Stimulated activated CD8-positive, alpha-beta memory T cell treated with anti-CD3 and anti-CD28 coated beads, Interleukin-15, amount 100 ng/mL, for 24 hours (primary cell): Measurements from ENCODE around the gene MAGEA8.
"Not testable (repeated sequence)": the region's sequence is repeated elsewhere in the genome, so short reads cannot be mapped to it uniquely, and the experiment has no call there.

Experiments
- DNase-seq: peaks from one replicate; pipeline ENCODE4 v3.0.0-alpha.2; 2020; ENCODE audit warnings: low read depth

MAGEA8 gene

DNA sequence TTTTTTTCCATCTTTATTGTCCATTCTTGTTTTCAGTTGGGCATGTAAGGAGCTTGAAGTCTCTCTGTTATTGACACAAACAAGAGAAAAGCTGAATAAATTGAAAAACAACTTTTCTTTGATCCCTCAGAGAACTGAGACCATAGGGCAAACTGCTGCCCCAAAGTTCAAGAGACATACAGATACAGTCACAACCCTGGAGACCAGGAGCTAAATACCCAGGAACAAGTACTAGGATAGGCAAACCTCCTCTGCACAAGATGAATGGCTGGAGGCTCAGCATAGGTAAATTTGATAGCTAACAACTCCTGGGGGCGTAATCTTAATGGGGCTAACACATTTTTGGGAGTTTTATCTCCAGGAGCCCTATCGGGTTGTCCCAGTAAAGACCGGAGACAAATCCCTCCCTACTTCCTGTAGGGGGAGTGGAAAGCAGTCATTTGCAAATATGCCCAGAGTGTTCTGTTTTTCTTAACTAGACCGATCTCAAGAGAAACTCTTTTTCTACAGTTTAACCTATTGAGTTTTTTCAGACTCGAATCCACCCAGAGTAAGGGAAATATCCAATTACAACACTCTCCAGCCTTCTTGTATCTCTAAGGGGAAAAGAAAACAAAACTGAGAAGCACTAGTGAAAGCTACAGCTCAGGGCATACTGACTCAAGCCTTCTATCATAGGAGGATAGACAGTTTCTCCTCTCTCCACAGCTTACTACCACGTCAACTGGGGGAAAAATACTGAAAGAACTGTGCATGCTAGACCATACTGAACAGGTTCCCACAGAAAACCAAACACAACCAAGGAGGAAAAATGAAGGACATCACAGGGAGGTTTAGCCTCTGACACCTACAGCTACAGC lies 23.1 kb downstream of the MAGEA8 start:
- DNase-seq = no peak

DNA sequence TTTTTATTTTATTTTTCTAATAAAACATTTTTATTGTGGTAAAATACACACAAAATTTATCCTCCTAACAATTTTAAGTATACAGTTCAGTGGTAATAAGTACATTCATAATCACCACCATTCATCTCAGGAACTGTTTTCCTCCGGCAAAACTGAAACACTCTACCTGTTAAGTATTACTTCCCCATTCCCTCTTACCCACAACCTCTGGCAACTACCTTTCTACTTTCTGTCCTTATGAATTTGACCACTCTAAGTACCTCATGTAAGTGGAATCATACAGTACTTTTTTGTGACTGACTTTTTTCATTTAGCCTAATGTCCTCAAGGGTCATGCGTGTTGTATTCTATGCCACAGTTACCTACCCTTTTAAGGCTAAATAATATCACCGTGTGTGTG lies 27.3 kb downstream of the MAGEA8 start:
- DNase-seq = no peak

DNA sequence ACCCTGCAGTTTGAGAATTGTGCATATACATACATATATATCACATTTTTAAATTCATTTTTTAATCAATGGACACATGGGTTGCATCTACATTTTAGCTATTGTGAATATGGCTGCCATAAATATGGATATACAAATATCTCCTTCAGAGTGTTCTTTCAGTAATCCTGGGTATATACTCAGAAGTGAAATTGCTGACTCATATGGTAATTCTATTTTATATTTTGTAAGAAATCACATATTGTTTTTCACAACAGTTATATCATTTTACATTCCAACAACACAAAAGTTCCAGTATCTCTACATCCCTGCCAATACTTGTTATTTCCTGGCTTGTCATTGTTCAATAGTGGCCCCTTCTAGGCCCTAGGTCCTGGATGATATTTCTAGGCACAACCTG lies 27.7 kb downstream of the MAGEA8 start:
- no peak for DNase-seq

DNA sequence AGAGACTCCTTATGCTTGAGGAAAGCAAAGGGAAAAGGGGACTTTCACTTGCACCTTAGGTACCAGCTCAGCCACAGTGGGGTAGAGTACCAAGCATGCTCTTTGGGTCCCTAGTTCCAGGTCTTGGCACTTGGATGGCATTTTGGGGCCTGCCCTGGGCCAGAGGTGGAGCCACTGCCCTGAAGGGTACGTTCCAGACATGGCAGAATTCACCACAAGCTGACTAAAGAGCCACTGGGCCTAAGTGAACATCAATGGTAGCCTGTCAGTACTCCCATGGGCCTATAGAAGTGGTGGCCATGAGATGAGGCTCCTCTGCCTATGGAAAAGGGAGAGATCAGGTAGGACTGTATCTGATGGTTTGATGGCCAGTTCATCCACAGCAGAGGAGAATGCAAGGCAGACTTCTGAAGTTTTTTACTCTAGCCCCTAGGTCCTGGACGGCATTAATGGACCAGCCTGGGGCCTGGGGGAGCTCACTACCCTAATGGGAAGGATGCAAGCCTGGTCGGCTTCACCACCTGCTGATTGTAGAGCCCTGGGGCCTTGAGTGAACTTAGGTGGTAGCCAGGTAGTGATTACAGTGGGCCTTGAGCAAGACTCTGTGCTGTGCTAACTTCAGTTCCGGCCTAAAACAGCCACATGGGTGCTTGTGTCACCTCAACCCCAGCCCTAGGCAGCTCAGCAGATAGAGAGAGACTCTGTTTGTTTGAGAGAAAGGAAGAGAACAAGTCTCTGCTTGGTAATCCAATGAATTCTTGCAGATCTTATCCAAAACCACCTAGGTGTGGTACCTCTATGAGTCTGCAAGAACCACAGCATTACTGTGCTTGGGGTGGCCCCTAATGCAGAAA lies 28.6 kb downstream of the MAGEA8 start:
- no peak for DNase-seq

DNA sequence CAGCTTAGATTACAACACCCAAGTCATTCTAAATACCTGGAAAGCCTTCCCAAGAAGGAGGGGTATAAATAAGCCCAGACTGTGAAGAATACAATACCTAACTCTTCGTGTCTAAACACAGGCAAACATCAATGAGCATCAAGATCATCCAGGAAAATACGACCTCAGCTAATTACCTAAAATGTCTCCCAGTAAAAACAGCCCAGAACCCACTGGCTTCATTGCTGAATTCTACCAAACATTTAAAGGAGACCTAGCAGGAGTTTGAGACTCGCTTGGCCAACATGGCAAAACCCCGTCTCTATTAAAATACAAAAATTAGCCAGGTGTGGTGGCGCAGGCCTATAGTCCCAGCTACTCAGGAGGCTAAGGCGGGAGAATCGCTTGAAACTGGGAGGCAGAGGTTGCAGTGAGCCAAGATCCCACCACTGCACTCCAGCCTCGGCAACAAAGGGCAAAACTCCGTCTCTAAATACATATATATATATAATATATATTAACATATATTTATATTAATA lies 29.3 kb downstream of the MAGEA8 start:
- no peak for DNase-seq

DNA sequence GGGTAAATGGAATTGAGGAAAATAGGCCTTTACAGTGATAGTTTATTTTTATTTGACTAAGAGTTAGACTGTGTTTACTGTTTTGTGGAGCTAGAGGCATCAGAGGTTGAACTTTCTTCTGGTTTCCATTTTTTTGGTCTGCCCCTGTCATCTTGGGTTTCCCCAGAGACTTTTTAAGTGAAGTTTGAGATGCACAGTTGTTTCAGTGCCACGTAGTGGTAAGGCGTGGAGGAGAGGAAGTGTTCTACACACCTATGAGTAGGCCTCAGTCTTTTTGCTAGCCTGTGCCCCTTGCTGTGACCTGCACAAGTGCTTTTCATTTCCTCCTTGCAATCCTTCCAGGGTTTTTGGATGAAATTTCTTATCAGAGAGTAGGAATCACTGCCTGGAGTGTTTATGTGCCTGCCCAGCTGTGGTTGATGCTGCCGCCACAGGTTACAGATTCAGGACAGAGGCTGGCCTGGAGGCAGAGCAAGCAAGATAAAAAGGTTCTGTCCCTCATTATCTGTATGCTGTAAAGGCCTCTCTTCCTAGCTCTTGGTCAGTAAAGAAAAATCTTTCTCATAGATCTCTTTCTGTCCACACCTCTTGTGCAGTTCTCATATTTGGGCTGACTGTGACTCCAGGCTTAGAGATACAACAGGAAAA lies 35.9 kb downstream of the MAGEA8 start:
- DNase-seq = no peak

DNA sequence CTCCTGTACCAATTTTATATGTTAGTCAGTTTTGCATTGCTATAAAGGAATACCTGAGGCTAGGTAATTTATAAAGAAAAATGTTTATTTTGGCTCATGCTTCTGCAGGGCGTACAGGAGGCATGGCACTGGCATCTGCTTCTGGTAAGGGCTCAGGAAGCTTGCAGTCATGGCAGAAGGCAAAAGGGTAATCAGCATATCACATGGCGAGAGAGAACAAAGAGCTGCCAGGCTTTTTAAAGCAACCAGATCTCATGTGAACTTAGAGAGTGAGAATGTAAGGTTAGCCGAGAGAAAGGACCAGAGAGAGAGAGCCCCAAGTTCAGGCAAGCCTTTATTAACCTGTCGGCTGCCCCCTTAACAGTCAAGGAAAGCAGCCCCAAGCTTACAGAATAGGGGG lies 42.9 kb downstream of the MAGEA8 start:
- not testable (repeated sequence) for DNase-seq

DNA sequence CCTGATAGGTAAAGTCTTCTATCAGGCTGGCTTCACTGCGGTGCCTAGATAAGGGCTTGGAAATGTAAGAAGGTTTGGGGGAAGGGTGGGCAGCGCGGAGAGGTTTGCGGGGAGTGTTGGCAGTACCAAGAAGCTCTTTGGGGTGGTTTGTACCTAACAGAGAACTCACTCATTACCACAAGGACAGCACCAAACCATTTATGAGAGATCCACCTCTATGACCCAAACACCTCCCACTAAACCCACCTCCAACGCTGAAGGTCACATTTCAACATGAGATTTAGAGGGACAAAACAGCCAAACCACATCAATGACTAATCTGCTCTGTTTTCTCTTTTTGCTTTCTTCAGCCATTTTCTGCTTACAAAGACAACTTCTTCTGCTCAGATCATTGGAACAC lies 43.5 kb downstream of the MAGEA8 start:
- not testable (repeated sequence) for DNase-seq

DNA sequence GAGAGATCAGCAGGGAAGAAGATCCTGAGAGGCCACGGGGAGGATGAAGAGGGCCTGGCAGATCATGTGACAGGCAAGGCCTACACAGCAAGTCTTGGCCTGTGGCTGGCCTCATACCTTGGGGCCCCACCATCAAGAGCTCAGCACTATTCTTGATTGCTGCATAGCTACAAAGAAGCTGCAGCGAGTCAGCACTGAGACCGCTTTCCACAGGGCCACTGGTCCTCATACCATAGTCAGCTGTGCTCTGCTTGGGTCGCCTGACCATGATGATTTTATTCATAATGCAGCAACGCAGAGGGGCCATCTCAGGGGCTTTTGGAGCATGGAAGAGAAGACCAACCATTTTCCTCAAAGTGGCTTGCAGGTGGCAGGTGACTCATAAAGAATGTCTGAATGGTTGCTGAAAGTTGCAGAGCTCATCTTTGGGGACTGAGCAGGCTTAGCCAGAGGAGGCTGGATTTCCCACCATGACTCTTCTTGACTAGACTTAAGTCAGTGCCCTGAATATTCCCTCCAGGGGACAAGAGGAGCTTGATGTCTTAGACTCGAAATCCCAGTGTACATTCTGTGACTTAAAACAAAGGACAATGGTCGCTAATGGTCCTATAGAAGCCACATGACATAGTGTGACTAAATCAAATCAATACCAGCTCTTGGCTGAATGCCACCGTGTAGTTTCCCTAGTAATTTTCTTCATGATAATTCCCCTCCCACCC lies 46.4 kb downstream of the MAGEA8 start:
- DNase-seq = not testable (repeated sequence)

DNA sequence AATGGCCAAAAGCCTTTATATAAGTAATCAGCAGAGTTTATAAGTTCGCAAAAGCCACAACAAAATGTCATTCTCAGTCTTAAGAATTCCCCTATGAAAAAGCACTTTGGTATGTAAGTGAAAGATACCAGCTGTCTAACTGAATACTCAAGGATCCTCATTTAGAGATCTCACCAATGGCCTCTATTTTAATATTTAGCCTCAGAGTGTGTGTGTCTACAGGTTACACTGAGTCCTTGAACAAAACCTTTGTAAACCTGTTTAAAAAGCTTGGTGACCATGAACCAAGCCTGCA lies 46.9 kb downstream of the MAGEA8 start:
- DNase-seq = not testable (repeated sequence)

DNA sequence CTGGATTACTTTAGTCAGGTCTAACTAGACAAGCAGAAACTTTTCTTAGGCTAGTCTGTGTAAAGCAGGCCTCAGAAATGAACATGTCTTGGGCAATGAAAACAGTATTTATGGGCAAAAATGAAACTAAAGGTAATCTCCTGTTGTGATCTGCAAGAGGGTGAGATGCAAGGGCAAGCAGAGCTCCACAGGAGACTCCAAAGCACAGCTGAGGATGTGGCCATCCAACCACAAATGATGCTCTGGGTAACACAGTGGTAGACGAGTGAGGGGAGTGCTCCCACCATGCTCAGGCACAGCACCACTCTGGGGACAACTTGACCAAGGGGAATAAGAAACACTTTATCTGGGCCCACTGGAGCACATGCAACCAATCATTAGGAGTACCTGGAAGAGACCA lies 47.7 kb downstream of the MAGEA8 start:
- not testable (repeated sequence) for DNase-seq

DNA sequence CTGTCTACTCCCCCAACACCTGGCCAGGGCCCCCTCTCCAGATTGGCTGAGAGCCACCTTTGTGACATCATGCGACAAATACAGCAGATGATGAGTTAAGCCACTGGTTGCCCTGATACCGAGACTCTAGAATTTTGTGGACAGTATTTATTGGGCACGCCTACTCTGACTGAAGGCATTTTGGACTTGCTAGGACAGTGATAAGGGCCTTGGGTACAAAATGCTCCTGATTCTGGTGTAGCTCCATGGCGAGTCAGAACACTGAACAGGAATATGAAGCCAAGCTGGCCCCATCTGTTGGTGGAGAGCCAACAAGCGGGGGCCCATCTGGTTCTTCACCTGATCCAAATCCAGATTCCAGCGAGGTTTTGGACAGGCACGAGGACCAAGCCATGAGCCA lies 48.4 kb downstream of the MAGEA8 start, which contains the start of gene HSFX4:
Gene HSFX4, plus strand, starts transcription at position 174 of the 400 bp plus-strand sequence. Its CDS starts 72 bp downstream, at position 246.
- DNase-seq = not testable (repeated sequence)

DNA sequence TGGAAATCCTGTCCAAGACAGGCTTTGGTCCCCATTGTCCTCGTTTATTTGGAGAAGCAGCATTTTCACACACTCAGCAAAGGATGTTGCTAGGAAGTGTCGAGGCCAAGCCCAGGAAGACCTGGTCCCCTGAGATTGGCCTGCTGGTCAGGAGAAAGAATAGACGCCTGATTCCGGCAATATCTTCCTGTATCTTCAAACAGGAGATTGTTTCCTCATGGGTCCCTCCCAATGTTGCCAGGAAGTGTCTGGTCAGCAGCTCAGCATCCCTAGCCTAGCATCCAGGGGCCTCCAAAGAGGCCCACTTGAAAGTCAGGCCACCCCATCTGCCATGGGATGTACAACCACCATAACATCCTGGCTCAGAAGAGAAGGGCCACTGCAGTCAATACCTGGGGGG lies 50.4 kb downstream of the MAGEA8 start:
- not testable (repeated sequence) for DNase-seq

DNA sequence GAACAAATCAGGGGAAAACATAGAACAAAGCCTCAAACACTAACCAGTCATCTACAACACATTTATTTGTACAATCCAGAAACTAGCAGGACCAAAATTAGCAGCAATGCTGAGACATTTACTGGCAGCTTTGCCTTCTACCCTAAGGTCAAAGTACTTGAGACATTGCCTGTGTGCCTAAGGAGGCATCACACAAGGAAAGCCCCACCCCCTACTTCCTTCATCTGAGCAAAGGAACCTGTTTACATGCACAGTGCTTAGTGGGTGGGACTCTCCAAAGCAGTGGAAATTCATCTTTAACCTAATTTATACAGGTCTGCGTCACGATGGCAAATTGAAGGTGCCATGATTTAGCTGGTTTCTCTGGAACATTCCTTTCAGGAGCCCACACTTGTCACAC lies 51.2 kb downstream of the MAGEA8 start:
- not testable (repeated sequence) for DNase-seq

DNA sequence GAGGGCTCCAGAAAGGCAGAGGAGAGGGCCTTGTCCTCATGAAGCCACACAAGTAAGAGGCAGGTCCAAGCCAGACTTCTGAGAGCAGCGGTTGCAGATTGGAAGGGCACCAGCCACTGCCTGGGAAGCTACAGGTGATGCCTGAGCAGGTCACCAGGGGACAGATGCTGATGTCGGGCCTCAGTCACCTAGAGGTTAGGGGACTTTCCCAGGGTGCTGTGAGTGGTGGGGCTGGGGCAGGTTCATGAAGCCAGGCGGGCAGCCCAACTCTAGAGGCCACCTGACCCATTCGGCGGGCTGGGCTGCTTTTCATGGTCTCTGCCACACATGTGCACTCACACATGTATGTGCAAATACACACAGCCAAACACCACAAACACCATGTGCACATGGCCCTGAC lies 52.0 kb downstream of the MAGEA8 start:
- not testable (repeated sequence) for DNase-seq

DNA sequence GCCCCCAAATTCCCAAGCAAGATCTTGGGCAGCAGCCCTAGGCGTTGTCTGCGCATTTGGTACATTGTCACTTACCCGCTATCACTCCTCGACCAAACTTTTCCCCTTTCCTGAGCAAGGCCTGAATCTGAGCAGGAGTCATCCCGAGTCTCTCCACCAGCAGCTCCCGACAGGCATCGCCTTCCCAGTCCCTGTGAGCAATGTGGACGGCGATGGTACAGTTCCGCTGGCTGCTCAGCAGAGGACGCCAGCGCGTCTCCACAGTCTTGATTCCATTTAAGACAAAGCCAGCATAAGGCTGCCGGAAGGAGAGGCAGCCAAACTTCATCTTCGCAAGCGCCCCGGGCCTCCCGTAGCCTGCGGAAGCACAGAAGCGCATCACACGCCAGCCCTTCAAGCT lies 52.6 kb downstream of the MAGEA8 start:
- DNase-seq = not testable (repeated sequence)
